HCT116 (cell line): Measurements from ENCODE around the gene PCDHA11.

ENCODE experiments used
- CBX3 ChIP-seq: IDR thresholded peaks from 2 replicates; pipeline ENCODE4 v1.6.1; 2012; ENCODE audit warnings: low read depth
- CEBPB ChIP-seq: IDR thresholded peaks from 2 replicates; pipeline ENCODE4 v1.6.1; 2012; ENCODE audit warnings: low read depth
- CTCF ChIP-seq, 3 experiments: fragments of 200-600 bp in 1 of 3; sonication (generic) in 1 of 3; IDR thresholded peaks in 2 of 3; conservative IDR thresholded peaks in 1 of 3; 2 replicates each; pipeline ENCODE4 v1.5.1; 2012 to 2017; ENCODE audit warnings: low read depth in 2 of 3, low read length in 2 of 3, antibody characterized with exemption in 1 of 3, borderline replicate concordance in 1 of 3, control low read depth in 1 of 3, mild to moderate bottlenecking in 1 of 3, mixed read lengths in 1 of 3, mixed run types in 1 of 3, moderate library complexity in 1 of 3; ENCODE audit not compliant: insufficient read depth in 1 of 3
- EZH2phosphoT487 ChIP-seq: fragments of 200-600 bp; IDR thresholded peaks from 2 replicates; pipeline ENCODE4 v1.6.1; 2018; ENCODE audit warnings: antibody characterized with exemption, borderline replicate concordance
- JUND ChIP-seq: IDR thresholded peaks from 2 replicates; pipeline ENCODE4 v1.6.1; 2012
- MAX ChIP-seq: IDR thresholded peaks from 2 replicates; pipeline ENCODE4 v1.6.1; 2012
- POLR2A ChIP-seq: IDR thresholded peaks from 2 replicates; pipeline ENCODE4 v1.7.0; 2011; ENCODE audit warnings: borderline replicate concordance; ENCODE audit not compliant: insufficient read depth, insufficient read length; ENCODE audit errors: extremely low read depth
- POLR2AphosphoS5 ChIP-seq: IDR thresholded peaks from 2 replicates; pipeline ENCODE4 v1.6.1; 2011; ENCODE audit warnings: mild to moderate bottlenecking, low read depth, low read length, moderate library complexity
- REST ChIP-seq: IDR thresholded peaks from 2 replicates; pipeline ENCODE4 v1.6.1; 2012; ENCODE audit warnings: low read depth
- SRF ChIP-seq: IDR thresholded peaks from 2 replicates; pipeline ENCODE4 v1.6.1; 2012; ENCODE audit warnings: low read depth
- ZBTB33 ChIP-seq: IDR thresholded peaks from 2 replicates; pipeline ENCODE4 v1.6.1; 2011; ENCODE audit warnings: mild to moderate bottlenecking, low read length, moderate library complexity; ENCODE audit not compliant: insufficient replicate concordance; ENCODE audit errors: extremely low read depth
- ZFX ChIP-seq: fragments of 450-650 bp; IDR thresholded peaks from 2 replicates; pipeline ENCODE4 v1.6.1; 2017
- ZNF274 ChIP-seq: fragments of 200-500 bp; sonication (Bioruptor generic); IDR thresholded peaks from 2 replicates; pipeline ENCODE4 v1.6.1; 2014; ENCODE audit warnings: mild to moderate bottlenecking, low read depth, low read length, inconsistent platforms

GRCh38 chr5:140835622-140836510 lies 32.9 kb upstream of the PCDHA11 start:
- TF ChIP-seq POLR2A (no peak), CTCF (IDR thresholded peaks at IDR 0.05 in 2 of 3, conservative IDR thresholded peaks at IDR 0.05 in 1 of 3; ENCODE audit: borderline replicate concordance in 1 of 3, insufficient read depth in 1 of 3, low read depth in 2 of 3, low read length in 2 of 3) (no peak), JUND (no peak), ZBTB33 (no peak), ZNF274 (no peak), CBX3 (no peak), EZH2phosphoT487 (no peak), ZFX (no peak), CEBPB (no peak), SRF (no peak), REST (no peak), MAX (no peak), POLR2AphosphoS5 (no peak)
